Measurements from ENCODE around the gene ST6GALNAC2.

The ST6GALNAC2 gene

DNA sequence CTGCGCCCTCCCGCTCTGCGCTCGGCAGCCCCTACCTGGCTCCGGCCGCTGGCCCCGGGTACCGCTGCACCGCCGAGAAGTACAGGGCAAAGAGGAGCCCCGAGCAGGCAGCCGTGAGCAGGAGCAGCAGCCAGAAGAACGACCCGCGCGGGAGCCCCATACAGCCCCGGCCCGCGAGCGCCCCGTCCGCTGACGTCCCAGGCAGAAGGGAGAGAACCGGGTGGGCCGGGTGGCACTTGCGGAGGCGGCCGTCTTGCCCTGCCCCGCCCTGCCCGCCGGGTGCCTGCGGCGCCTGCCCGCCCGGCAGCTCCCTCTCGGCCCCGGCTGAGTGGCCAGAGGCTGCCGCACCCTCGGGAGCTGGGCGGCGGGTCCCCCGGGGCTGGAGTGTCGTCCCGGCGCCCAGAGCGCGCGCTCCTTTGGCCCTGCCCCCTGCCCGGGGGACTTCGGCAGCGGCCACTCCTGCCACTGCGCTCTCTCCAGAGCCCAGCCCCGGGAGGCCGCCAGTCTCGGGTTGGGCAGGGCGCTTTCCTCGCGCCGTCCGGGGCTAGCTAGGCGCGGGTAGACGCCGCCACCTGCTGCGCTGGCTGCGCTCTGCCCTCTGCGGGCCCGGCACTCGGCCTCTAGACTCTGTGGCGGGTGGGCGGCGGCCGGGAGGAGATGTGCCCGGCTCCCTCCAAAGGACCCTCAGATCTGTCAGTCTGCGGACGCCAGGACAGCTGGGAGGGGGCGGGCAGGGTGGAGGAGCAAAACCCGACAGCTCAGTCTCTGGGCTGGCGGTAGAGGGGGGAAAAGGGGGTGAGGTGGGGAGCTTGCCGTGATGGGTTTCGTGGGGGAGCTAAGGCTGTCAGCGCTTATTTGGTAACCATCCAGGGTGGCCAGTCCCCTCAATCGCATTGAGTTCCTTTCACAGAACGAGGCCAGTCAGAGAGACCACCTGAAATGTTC lies at the start of gene ST6GALNAC2:
Gene ST6GALNAC2, minus strand, starts transcription at position 212 of the 945 bp plus-strand sequence. Its CDS starts 52 bp downstream, at position 160.
- H3K4me3 ChIP-seq (ENCODE audit: low read depth, low read length) = peak within 1 kb of the TSS; percentile 53
- TF ChIP-seq, protein P1, sequence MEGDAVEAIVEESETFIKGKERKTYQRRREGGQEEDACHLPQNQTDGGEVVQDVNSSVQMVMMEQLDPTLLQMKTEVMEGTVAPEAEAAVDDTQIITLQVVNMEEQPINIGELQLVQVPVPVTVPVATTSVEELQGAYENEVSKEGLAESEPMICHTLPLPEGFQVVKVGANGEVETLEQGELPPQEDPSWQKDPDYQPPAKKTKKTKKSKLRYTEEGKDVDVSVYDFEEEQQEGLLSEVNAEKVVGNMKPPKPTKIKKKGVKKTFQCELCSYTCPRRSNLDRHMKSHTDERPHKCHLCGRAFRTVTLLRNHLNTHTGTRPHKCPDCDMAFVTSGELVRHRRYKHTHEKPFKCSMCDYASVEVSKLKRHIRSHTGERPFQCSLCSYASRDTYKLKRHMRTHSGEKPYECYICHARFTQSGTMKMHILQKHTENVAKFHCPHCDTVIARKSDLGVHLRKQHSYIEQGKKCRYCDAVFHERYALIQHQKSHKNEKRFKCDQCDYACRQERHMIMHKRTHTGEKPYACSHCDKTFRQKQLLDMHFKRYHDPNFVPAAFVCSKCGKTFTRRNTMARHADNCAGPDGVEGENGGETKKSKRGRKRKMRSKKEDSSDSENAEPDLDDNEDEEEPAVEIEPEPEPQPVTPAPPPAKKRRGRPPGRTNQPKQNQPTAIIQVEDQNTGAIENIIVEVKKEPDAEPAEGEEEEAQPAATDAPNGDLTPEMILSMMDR (IDR thresholded peaks at IDR 0.05; ENCODE audit: low read depth, low read length) = 0 out of 2 replicates have a peak, but pooled peaks have one; percentile 21

DNA sequence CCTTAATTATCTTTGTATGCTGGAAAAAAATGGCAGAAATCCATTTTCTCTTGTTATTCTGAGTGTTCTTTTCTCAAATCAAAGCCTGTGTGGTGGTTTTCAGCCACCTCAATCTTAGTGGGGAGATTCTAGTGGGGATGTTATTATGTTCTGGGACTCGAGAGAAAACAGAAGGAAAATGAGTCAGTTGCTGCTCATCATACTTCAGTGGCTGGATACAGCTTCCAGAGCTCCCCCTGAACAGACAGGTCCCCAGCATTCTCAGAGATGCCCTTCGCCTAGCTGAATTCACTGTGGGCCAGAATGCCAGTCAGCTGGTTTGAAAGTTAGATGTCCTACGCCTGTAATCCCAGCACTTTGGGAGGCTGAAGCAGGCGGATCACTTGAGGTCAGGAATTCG lies 49.4 kb upstream of the ST6GALNAC2 start:
- TF ChIP-seq, protein P1 (IDR thresholded peaks at IDR 0.05; ENCODE audit: low read depth, low read length) = no peak
- no peak overlapping the region for H3K4me3 ChIP-seq (ENCODE audit: low read depth, low read length)

DNA sequence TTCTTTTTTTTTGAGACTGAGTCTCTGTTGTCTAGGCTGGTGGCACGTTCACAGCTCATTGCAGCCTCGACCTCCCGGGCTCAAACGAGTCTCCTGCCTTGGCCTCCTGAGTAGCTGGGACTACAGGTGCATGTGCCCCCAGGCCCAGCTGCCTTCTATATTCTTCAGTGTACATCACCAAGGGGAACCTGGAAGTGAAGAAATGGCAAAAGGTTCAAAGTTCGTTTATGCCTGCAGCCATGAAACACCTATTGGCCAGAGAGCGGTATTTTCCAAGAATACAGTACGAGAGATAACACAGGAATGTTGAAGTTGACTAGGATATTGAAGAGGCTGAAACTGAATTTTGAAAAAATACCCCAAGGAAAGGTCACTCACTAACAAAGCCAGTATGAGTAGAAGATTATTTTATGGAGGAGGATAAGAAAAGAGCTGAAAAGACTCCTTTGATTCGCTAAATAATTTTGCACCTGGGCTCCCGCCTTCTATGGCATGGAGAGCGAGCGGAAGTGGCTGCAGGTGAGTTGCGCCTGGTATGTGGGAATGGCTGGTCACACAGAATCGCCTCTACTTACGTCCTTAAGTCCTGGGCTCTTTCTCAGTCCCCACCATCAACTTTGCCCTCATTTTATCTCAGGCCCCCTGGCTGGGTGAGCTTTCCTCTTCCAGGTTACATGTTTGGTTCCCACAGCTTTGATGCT lies 48.1 kb upstream of the ST6GALNAC2 start:
- no peak overlapping the region for H3K4me3 ChIP-seq (ENCODE audit: low read depth, low read length)
- TF ChIP-seq, protein P1 (IDR thresholded peaks at IDR 0.05; ENCODE audit: low read depth, low read length) = no peak

DNA sequence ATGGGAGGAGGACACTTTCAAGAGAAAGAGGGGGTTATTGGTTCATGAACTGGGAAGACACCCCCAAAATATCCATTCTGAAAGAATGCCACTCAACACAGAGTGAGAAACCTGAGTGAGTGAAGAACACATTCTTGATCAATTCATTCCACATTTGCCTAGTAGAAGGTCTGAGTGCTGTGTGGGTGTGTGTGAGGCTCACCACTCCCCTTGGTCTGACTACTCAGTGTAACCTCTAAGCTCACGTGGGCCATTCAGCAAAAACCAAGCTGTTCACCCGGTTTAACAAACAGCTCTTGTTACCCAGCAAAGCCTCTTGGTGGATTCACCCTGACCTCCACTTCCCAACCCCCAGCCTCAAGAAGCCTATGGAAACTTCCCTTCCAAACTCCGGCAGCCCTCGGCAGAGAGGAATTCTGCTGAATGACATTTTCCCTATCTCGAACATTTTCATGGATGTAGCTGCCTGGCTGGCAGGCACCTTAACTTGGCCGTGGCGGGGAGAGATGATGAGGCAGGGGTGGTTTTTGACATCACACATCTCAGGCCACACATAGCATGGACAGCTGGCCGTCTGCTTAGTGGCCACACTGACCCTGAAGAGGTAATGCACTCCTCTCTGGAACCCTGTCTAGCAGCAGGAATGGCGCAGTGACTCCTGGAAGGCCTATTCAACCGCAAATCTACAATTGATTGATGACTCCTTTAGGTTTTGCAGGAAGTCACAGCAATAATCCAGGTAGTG lies 46.3 kb upstream of the ST6GALNAC2 start:
- H3K4me3 ChIP-seq (ENCODE audit: low read depth, low read length) = no peak overlapping the region
- TF ChIP-seq, protein P1 (IDR thresholded peaks at IDR 0.05; ENCODE audit: low read depth, low read length) = no peak

DNA sequence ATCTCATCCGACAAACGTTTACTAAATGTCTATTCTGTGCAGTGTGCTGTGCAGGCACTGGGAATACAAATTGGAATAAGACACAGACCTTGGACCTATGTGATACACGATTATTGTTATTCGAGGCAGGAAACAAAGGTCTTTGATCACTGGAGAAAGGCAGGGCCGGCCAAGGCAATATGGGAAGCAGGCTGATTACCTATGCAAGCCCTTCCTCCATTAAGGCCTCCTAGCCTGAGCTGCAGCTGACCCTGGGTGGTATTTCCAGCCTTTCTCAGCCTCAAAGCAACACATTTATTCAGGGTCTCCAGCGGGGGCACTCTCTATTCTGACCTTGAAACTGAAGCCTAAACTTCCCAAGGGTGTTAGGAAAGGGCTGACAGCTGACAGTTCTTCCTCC lies 44.5 kb upstream of the ST6GALNAC2 start:
- H3K4me3 ChIP-seq (ENCODE audit: low read depth, low read length) = no peak overlapping the region
- TF ChIP-seq, protein P1 (IDR thresholded peaks at IDR 0.05; ENCODE audit: low read depth, low read length) = no peak

DNA sequence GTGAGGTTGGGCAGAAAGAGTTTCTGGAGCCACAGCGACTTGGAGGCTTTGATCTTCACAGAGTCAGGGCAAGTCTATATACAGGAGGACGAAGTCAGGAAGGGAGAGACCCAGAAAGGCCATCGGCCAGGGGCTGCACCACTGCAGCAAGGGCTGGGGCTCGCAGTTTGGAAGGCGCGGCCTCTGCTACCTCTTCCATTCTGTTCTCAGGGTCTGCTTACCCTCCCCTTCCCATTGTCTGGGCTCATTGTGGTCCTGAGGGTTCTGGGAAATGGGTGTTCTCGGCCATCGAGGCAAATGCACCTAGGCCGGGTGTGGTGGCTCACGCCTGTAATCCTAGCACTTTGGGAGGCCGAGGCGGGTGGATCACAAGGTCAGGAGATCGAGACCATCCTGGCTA lies 41.9 kb upstream of the ST6GALNAC2 start:
- TF ChIP-seq, protein P1 (IDR thresholded peaks at IDR 0.05; ENCODE audit: low read depth, low read length) = no peak
- no peak overlapping the region for H3K4me3 ChIP-seq (ENCODE audit: low read depth, low read length)
